GM19238 (cell line): ENCODE measurements around the gene ANKRD13B.

Source experiments
- DNase-seq: peaks from one replicate; pipeline ENCODE4 v3.0.0; 2011; ENCODE audit warnings: low spot score; ENCODE audit not compliant: insufficient read length

Gene ANKRD13B

DNA sequence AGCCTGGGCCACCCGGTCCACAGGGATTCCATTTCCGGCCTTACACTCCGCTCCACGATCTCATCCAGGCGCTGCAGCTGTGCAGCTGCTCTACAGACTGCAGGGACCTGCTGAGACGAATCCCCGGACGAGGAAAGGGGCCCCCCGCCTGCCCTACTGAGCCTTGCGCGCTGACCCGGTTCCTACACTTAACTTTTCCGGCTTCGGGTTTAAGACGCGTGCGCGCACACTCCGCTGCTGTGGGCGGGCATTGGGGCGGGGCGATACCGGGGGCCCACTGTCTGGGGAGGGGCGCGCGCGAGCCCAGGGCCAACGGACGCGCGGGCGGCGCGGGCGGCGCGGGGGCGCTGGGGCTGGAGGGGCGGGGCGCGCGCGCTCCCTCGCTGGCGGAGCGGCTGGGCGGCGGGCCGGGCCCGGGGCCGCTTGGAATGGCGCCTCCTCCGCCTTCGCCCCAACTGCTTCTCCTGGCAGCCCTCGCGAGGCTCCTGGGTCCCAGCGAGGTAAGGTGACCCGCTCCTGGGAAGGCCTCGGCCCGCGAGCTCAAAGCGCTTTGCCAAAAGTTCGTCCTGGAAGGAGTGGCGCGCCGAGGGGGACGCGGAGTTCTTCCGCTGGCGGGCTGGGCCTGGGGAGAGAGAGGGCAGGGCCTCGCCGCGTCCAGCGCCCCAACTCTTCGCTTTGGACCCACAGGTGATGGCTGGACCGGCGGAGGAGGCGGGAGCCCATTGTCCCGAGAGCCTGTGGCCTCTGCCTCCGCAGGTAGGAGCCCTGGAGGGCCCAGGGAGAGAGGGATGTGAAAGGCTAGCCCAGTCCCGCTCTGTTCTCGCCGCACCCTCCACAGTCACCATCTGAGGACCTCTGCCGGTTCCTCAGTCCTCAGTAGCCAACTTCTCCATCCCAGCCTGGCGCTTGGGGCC lies 24.3 kb upstream of the ANKRD13B start, which contains the start of gene TP53I13:
TSS of gene TP53I13 (plus strand) at position 371 of the 914 bp plus-strand sequence. CDS start at position 429, 58 bp downstream.
- DNase-seq, result peak; percentile 88

- DNase-seq, result no peak
Observed at GRCh38 chr17:29569245-29569950, 23.5 kb upstream of the ANKRD13B start.

- DNase-seq, result no peak
Observed at GRCh38 chr17:29570521-29570920, 22.4 kb upstream of the ANKRD13B start.

- DNase-seq, result no peak
Observed at GRCh38 chr17:29571486-29571882, 21.4 kb upstream of the ANKRD13B start.

DNA sequence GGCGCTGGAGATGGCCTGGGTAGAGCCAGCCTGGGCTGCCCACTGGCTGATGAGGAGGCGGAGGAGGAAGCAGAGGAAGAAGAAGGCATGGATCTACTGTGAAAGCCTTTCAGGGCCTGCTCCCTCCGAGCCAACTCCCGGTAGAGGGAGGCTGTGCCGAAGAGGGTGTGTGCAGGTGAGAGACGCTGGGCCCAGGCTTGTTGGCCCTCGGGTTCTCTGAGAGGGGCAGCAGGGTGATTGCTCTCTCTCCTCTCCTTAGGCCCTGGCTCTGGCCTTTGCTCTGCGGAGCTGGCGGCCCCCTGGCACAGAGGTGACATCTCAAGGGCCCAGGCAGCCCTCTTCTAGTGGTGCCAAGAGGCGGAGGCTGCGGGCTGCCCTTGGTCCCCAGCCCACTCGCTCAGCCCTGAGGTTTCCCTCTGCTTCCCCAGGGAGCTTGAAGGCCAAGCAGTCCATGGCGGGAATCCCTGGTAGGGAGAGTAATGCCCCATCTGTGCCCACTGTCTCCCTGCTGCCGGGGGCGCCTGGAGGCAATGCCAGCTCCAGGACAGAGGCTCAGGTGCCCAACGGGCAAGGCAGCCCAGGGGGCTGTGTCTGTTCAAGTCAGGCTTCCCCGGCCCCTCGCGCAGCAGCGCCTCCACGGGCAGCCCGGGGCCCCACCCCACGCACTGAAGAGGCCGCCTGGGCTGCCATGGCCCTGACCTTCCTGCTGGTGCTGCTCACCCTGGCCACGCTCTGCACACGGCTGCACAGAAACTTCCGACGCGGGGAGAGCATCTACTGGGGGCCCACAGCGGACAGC lies 20.9 kb upstream of the ANKRD13B start:
- no peak for DNase-seq

DNA sequence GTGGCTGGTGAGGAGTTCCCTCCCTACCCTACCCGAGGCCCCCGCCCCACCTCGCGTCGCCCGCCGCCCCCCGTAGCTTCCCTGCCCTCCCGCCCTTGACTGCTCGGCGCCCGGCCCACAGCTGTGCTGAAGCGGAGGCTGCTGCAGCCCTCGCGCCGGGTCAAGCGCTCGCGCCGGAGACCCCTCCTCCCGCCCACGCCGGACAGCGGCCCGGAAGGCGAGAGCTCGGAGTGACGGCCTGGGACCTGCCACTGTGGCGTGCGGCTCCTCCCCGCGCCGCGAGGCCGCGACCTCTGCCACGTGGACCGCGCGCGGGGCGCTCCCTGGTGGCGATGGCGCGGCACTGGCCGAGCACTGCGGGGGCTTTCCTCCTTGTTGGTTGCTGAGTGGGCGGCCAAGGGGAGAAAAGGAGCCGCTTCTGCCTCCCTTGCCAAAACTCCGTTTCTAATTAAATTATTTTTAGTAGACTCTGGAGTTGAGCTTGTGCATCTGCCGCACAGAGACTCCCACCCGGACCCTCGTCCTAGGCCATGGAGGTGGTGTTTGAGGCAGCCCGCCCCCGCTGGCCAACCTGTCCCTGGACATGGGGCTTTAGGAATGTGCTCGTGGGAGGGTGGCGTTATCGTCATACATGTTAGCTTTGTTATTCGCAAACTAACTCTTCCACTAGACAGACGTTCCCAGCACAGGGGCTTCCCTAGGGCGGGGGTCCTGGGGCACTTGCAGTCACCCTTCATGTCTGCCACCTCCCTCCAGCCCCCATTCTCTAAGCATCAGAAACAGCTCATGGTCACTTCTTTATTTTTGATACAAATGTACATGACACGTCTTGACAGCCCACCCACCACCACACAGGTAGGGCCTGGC lies 20.0 kb upstream of the ANKRD13B start:
- no peak for DNase-seq

GRCh38 chr17:29573558-29573869 lies 19.4 kb upstream of the ANKRD13B start:
- DNase-seq, result no peak

GRCh38 chr17:29573871-29574731 lies 18.8 kb upstream of the ANKRD13B start:
- no peak for DNase-seq

DNA sequence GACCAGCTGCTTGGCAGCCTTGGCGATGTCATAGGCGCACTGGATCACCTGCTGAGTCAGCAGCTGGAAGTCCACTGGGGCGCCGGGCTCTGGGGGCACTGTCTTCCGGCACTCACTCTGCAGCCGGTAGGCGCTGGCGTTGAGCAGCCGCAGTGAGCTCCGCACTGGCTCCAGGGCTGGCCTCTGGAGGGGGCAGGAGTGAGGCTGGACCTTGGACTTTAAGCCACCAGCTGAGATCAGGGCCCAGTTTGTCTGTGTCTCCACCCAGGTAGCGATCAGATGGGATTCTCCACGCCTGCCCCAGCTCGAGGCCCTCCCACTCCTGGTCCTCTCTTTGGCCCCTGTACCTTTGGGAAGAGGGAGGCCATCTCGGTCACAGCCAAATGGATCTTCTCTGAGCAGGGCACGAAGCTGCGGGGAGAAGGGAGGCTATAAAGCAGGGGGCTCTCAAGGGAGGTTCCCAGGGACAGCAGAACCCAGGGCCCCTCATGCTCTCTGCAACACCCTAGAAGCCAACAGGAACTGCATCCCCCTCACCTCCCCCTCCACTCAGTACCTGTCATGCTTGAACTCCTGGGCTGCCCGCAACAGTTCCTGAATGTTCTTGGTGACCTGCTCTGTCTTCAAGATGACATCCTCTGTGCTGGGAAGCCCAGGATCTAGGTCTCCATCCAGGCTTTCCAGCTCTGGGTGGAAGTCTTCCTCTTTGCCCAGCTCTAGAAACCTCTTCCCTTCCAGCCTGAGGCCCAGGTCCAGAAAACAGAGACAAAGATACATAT lies 18.0 kb upstream of the ANKRD13B start:
- no peak for DNase-seq

DNA sequence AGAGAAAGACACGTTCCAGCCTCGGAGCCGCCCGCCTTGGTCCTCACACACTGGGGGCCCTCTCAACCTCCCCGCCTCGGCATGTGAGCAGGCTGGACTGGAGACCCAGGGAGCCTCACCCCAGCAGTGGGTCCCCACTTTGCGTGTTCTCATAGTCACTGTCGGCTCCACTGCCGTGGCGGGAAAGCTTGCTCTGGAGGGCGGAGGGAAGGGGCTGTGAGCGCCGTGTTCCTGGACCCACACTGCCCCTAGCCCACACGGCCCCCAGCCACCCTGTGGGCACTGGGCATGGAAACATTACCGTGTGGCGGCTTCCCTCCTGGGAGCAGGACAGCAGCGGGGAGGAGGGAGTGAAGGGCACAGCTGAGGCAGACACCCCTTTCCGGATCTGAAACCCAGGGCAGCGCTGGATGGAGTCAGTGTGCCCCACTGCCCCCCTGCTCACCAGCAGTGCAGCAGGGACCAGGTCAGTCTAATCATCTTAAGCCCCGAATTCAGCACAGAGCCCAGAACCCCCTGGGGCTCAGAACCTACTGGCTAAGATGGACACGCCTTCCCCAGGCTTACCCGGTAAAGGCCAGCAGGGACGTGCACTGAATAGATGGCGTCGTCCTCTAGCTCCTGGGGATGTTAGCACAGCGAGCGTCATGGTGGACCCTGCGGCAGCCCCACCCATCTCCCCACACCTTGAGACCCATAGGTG lies 17.3 kb upstream of the ANKRD13B start:
- no peak for DNase-seq

DNA sequence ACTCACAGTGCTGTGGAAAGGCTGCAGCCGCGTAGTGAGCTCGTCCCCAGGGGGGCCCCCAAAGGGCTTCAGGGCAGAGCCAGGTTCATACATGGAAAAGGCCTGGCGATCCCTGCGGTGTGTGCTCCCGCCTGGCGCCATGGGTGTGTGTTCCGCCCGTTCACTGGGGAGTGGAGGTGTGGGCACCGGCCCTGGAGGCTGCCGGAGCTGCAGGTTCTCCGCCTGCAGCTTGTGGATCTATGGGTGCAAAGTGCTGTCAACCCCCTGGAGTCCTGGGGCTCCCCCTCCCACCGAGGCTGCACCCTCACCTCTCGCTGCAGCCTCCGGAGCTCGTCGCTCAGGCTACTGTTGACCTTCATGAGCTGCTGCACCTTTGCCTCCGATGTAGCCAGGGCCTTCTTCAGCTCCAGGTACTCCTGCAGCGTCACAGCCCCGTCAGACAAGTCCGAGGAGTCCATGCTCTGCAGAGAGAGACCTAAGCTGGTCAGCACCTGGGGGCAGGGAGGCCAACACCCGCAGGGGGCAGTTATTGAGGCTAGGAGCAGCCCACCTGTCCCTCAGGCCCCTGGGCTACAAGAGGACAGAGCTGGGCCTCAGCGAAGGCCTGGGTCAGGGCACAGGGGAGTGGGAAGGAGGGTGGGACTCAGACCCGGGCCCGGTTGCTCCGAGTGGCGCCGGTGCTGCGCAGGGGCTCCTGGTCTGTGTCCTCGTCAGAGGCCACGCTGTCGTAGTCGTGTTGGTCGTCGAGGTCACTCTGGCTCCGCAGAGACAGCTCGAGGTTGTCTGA lies 16.5 kb upstream of the ANKRD13B start:
- no peak for DNase-seq

GRCh38 chr17:29577001-29577370 lies 15.9 kb upstream of the ANKRD13B start:
- DNase-seq, result no peak

DNA sequence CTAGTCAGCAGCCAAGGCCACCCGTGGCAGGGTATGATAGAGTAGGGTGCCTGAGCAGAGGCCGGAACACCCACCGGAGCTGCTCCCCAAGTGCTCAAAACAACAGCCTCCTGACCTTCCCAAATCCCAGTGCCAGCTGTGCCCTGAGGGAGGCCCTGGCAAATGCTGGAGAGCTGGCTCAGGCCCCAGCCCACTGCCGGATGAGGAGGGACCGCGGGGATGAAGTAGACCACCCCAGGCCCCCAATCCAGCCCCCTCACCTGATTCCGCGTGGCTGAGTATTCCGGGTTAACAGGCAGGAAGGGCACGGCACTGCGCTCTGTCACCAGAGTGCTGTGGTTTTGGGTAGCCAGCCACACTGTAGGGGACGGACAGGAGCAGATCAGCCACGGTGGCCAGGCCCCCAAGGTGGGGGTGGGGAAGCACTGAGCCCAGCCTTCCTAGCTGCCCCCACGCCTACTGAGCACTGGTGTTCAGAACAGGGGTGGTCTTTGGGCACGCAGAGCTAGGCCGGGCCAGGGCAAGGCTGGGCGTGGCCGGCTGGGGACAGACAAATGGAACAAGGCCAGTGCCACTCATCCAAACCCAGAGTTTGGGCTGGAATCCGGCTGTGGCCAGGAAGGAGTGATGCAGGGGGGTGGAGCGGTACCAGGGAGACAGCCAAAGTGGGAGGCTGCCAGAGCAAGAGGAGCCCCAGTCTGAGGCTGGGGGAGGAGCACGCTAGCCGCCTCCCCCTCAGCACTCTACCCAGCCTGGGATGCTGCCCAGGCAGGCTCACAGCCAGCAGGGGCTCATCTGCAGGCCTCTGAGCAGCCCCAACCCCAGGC lies 15.3 kb upstream of the ANKRD13B start:
- no peak for DNase-seq

GRCh38 chr17:29578626-29579485 lies 14.1 kb upstream of the ANKRD13B start:
- DNase-seq, result no peak

DNA sequence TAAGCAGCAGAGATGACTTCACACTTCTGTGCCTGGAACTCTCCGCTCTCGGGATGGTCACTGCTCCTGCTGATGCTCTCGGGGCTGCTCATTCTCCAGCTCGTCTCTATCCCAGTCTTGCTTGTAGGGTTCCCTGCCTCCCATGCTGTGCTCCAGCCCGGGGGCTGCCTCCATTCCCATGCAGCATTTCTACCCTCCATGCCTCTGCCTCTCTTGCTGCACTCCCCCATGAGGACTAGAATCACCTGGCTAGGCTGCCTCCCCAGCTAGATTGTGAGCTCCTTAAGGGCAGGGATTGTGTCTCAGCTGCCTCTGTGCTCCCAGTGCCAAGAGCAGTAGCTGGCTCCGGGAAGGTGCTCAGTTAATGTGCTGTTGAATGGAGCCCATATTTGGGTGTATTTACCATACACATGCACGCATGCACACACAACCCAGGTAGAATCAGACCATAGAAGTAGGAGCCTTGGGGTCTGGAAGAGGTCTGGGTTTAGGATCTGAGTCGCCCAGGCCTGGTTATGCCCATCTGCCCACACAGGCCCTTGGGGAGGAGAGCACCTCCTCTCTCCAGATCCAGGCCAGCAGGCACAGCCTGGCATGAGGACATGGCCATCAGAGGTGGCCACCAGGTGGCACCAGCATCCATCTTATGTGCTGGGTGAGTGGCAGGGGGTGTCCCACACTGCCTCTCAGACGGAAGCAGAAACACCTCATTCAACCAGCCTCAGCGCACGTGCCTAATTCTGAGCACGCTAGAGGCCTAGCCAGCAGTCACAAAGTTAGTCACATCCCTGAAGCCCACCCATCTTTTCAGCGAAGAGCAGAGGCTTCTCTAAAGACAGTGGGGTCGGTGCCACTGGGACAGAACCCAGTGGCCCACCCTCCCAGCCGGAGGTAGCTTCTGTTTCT lies 12.8 kb upstream of the ANKRD13B start:
- peak; percentile 97 for DNase-seq
